GM18499 (cell line): ENCODE results near the gene TNFAIP2.

Source experiments
- ATAC-seq: cut with Tn5 transposase; IDR thresholded peaks from one replicate; pipeline ENCODE4 v1.9.1; 2021; ENCODE audit warnings: moderate number of reproducible peaks; ENCODE audit not compliant: insufficient read depth, unreplicated experiment

The TNFAIP2 gene

GRCh38 chr14:103091883-103092222 is 31.4 kb upstream of the TNFAIP2 start:
- no peak for ATAC-seq

- ATAC-seq, result no peak
These were observed 29.3 kb upstream of the TNFAIP2 start for GRCh38 chr14:103093856-103094405.

GRCh38 chr14:103094406-103095209 is 28.7 kb upstream of the TNFAIP2 start, which contains the start of gene EXOC3L4:
Gene EXOC3L4, plus strand, starts transcription at chr14:103094725. Its CDS starts 5,495 bp downstream, at chr14:103100220.
- no peak for ATAC-seq

- ATAC-seq, result no peak
These were observed 28.0 kb upstream of the TNFAIP2 start for GRCh38 chr14:103095210-103095778.

- no peak for ATAC-seq
These were observed 26.9 kb upstream of the TNFAIP2 start for GRCh38 chr14:103096387-103096786.

GRCh38 chr14:103097244-103097993 is 25.8 kb upstream of the TNFAIP2 start:
- ATAC-seq, result no peak

- ATAC-seq, result no peak
These were observed 25.0 kb upstream of the TNFAIP2 start for GRCh38 chr14:103097994-103098957.

- ATAC-seq, result no peak
These were observed 24.1 kb upstream of the TNFAIP2 start for GRCh38 chr14:103099081-103099732.

- ATAC-seq, result no peak
These were observed 23.5 kb upstream of the TNFAIP2 start for GRCh38 chr14:103099733-103100280.

GRCh38 chr14:103100281-103101121 is 22.8 kb upstream of the TNFAIP2 start:
- ATAC-seq, result no peak

GRCh38 chr14:103101257-103101962 is 21.9 kb upstream of the TNFAIP2 start:
- no peak for ATAC-seq

GRCh38 chr14:103101963-103102688 is 21.1 kb upstream of the TNFAIP2 start:
- ATAC-seq, result no peak

- no peak for ATAC-seq
These were observed 20.5 kb upstream of the TNFAIP2 start for GRCh38 chr14:103102689-103103260.

GRCh38 chr14:103103461-103104388 is 19.5 kb upstream of the TNFAIP2 start:
- no peak for ATAC-seq

GRCh38 chr14:103104389-103104653 is 18.9 kb upstream of the TNFAIP2 start:
- no peak for ATAC-seq
